ENCODE results near the gene CCL18. TPM values are rescaled to one million over a fixed set of nuclear protein-coding genes. Genes with fewer than 3 reads are reported as not detected.
A peak's percentile ranks its signal among the peaks of the same experiment; 100 is the strongest.
"Not testable (repeated sequence)": the region's sequence is repeated elsewhere in the genome, so short reads cannot be mapped to it uniquely, and the experiment has no call there.

The CCL18 gene
- total RNA-seq, 1 donor from 2014 or later, result not detected

DNA sequence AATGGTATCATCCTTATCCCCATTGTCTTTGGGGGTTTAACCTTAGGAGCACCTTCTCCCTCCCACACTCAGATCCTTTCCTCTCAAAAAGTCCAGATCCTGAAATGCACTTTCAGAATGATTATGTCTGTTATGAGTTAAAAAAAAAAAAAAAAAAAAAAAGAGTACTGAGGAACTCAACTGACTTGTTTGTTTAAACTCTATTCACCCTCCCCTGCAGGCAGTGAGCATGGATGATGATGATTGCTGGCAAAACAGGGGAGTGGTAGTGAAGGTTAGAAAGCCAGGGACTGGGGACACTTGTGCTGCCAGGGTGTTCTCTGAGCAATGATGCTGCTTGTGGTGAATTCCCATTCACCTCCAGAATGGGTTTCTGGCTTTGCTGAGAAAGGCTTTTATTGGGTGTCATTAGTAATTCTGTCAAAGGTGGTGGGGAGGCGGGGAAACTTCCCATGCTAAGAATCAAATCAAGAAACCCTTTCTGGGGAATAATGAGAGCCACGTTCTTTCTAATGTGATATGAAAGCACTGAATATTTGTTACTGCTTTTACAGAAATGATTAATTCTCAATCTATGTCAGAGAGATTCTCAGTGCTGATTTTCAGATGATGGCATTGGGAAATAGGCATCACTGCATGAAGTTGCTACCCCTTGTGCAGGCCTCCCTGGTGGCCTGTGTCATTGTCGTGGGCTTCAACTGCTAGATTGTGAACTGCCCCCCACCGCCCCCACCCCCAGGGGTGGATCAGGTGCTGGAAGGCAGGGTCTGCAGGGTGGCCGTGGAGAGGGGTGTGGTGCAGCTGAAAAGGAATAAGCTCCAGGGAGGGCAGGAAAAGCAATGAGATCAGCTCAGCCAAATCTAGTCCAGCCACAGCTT is 53.7 kb downstream of the CCL18 start:
- no peaks in the 10 kb centered on the region for H3K27me3 Mint-ChIP-seq
- H3K4me3 Mint-ChIP-seq, result no peak overlapping the region
- H3K9me3 Mint-ChIP-seq, result peaks cover 13% of the 10 kb centered on the region
- H3K27ac Mint-ChIP-seq, result peak overlapping the region; percentile 81
- H3K36me3 Mint-ChIP-seq (ENCODE audit: low read depth), result no peaks in the 10 kb centered on the region
- DNase-seq, result no peak
- peaks cover 13% of the 10 kb centered on the region for H3K4me1 Mint-ChIP-seq
- intact Hi-C loops (cut with micrococcal nuclease), result loop anchor here (1.0 to 5.0 kb wide), 2 partner anchors 27 to 45 kb away; partner anchors contain the start of gene CCL3

DNA sequence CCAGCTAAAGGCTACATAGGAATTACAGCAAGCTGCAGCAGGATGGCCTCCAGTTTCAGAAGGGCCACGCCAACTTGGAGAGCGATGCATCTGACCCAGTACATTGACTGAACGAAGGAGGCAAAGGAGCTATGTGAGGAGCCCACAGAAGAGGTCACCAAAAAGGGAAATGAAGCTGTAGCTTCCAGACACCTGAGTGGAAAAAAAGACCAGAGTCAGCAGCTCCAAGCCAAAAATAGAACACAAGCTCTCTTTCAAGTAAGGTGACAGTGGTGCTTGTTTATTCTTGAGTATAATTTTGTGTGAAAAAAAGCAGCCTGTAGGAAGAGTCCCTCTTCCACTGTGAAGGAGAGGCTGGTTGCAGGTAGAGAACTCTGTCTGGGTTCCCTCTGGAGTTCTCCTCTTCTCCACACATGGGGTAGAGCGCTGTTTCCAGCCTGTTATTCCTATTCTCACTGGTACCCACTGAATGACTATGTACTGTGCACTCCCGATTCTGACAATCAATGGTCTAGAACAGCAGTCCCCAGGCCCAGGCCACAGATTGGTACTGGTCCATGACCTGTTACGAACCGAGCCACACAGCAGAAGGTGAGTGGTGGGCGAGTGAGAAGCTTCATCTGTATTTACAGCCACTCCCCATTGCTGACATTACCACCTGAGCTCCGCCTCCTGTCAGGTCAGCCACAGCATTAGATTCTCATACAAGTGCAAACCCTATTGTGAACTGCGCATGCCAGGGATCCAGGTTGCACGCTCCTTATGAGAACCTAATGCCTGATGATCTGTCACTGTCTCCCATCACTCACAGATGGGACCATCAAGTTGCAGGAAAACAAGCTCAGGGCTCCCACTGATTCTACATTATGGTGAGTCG is 54.6 kb downstream of the CCL18 start:
- Mint-ChIP-seq H3K36me3 (ENCODE audit: low read depth) (no peaks in the 10 kb centered on the region), H3K4me3 (no peak overlapping the region), H3K27ac (peak overlapping the region; percentile 81), H3K9me3 (peaks cover 11% of the 10 kb centered on the region), H3K27me3 (peaks cover 3% of the 10 kb centered on the region), H3K4me1 (peaks cover 13% of the 10 kb centered on the region)
- intact Hi-C loops (cut with micrococcal nuclease), result loop anchor here (5.0 kb wide), 1 partner anchor 46 kb away; no protein-coding TSS in a partner anchor
- no peak for DNase-seq

- intact Hi-C loops (cut with micrococcal nuclease), result no loop called here
- Mint-ChIP-seq H3K27ac (no peak overlapping the region), H3K27me3 (peaks cover 3% of the 10 kb centered on the region), H3K4me3 (no peak overlapping the region), H3K9me3 (peaks cover 11% of the 10 kb centered on the region), H3K4me1 (peaks cover 13% of the 10 kb centered on the region), H3K36me3 (ENCODE audit: low read depth) (no peaks in the 10 kb centered on the region)
- no peak for DNase-seq
Observed at GRCh38 chr17:36120221-36120620, 56.1 kb downstream of the CCL18 start.

GRCh38 chr17:36121099-36121498 is 57.0 kb downstream of the CCL18 start:
- peaks cover 13% of the 10 kb centered on the region for H3K4me1 Mint-ChIP-seq
- intact Hi-C loops (cut with micrococcal nuclease); H3K27ac Mint-ChIP-seq; H3K36me3 Mint-ChIP-seq (ENCODE audit: low read depth); H3K27me3 Mint-ChIP-seq; DNase-seq; H3K4me3 Mint-ChIP-seq: not testable (repeated sequence)
- H3K9me3 Mint-ChIP-seq, result peaks cover 17% of the 10 kb centered on the region

Other genes with a start within 250 kb of the CCL18 start
- gene HEATR9, start 195.4 kb upstream of the CCL18 start, total RNA-seq, result 0.14 TPM in 1 of 2 replicates, not detected in the other
- gene CCL5, start 183.9 kb upstream of the CCL18 start, total RNA-seq, result 19.6 and 20.7 TPM in 2 replicates
- gene RDM1, start 133.5 kb upstream of the CCL18 start, total RNA-seq, result 2.6 and 2.9 TPM in 2 replicates
- not detected in 2 replicates for gene LYZL6, start 120.6 kb upstream of the CCL18 start, total RNA-seq
- gene CCL16, start 82.8 kb upstream of the CCL18 start, total RNA-seq, result not detected in 2 replicates
- not detected in 2 replicates for gene CCL14, start 77.5 kb upstream of the CCL18 start, total RNA-seq
- not detected in 2 replicates for gene CCL15, start 62.7 kb upstream of the CCL18 start, total RNA-seq
- not detected in 2 replicates for gene CCL23, start 46.3 kb upstream of the CCL18 start, total RNA-seq
- gene CCL3, start 25.9 kb downstream of the CCL18 start, total RNA-seq, result 403 and 414 TPM in 2 replicates
- gene CCL4, start 39.6 kb downstream of the CCL18 start, total RNA-seq, result 351 and 370 TPM in 2 replicates
- gene TBC1D3B, start 112.4 kb downstream of the CCL18 start, total RNA-seq, result 8.9 and 9.8 TPM in 2 replicates
- 4.4 and 4.5 TPM in 2 replicates for gene CCL3L1, start 132.5 kb downstream of the CCL18 start, total RNA-seq
- 11.5 and 11.9 TPM in 2 replicates for gene CCL4L2, start 146.8 kb downstream of the CCL18 start, total RNA-seq
- gene TBC1D3I, start 200.3 kb downstream of the CCL18 start, total RNA-seq, result 0.65 and 1.9 TPM in 2 replicates

Measured in activated CD4-positive, alpha-beta T cell treated with anti-CD3 and anti-CD28 coated beads, Interleukin-2, amount 10 ng/mL, durations not matched to agents 24 days and 14 days (primary cell).